ENCODE data around the gene TBC1D10B. TPM values are rescaled to one million over a fixed set of nuclear protein-coding genes. Genes with fewer than 3 reads are reported as not detected.
A peak's percentile ranks its signal among the peaks of the same experiment; 100 is the strongest.

Gene TBC1D10B
- total and polyA plus RNA-seq, 9 of the 15 experiments (the other 6 are each of a cell fraction or from before 2014, with no cell fraction given): 2.2 to 55.4 (median 17.5) TPM

- peak; percentile 36; the same call in 1 of the 2 replicates for TF ChIP-seq TOE1 (IDR thresholded peaks at IDR 0.05; ENCODE audit: borderline replicate concordance)
- 0 out of 2 replicates have a peak, but pooled peaks have one; percentile 67 for TF ChIP-seq TOE1 (CRISPR knock-in tag; IDR thresholded peaks at IDR 0.05; ENCODE audit: borderline replicate concordance, low read depth)
- peak; percentile 72 for TF ChIP-seq HDAC2 (IDR thresholded peaks at IDR 0.05)
- no peak for TF ChIP-seq ZNF217 (CRISPR knock-in tag; IDR thresholded peaks at IDR 0.05)
- TF ChIP-seq, protein P1, sequence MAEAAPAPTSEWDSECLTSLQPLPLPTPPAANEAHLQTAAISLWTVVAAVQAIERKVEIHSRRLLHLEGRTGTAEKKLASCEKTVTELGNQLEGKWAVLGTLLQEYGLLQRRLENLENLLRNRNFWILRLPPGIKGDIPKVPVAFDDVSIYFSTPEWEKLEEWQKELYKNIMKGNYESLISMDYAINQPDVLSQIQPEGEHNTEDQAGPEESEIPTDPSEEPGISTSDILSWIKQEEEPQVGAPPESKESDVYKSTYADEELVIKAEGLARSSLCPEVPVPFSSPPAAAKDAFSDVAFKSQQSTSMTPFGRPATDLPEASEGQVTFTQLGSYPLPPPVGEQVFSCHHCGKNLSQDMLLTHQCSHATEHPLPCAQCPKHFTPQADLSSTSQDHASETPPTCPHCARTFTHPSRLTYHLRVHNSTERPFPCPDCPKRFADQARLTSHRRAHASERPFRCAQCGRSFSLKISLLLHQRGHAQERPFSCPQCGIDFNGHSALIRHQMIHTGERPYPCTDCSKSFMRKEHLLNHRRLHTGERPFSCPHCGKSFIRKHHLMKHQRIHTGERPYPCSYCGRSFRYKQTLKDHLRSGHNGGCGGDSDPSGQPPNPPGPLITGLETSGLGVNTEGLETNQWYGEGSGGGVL (CRISPR knock-in tag; IDR thresholded peaks at IDR 0.05): no peak
- TF ChIP-seq ZNF830 (CRISPR knock-in tag; IDR thresholded peaks at IDR 0.05): no peak
- TF ChIP-seq HIVEP1 (CRISPR knock-in tag; IDR thresholded peaks at IDR 0.05): no peak
- TF ChIP-seq NFIC (IDR thresholded peaks at IDR 0.05): peak; percentile 31; the same call in 1 of the 2 replicates
- no peak for TF ChIP-seq EHMT2 (IDR thresholded peaks at IDR 0.05)
- TF ChIP-seq ZNF77 (CRISPR knock-in tag; IDR thresholded peaks at IDR 0.05): no peak
- TF ChIP-seq GTF2E2 (tag; IDR thresholded peaks at IDR 0.05): no peak; the same call in 1 of the 2 replicates
- TF ChIP-seq TARDBP (IDR thresholded peaks at IDR 0.05): peak; percentile 50; the same call in 1 of the 2 replicates
- peak in 1 of 2 experiments; percentile 92; a peak in 2 of 4 replicates for TF ChIP-seq HDAC1 (IDR thresholded peaks at IDR 0.05)
- TF ChIP-seq HMG20B (CRISPR knock-in tag; IDR thresholded peaks at IDR 0.05): no peak
- TF ChIP-seq CBX1 (IDR thresholded peaks at IDR 0.05; ENCODE audit: low read depth): no peak
- peak; percentile 50; the same call in 1 of the 2 replicates for TF ChIP-seq LCOR (CRISPR knock-in tag; IDR thresholded peaks at IDR 0.05)
- TF ChIP-seq SIRT6 (IDR thresholded peaks at IDR 0.05; ENCODE audit: low read depth, low read length): no peak
- no peak for TF ChIP-seq ZNF740 (CRISPR knock-in tag; IDR thresholded peaks at IDR 0.05)
- TF ChIP-seq ZNF740 (tag; IDR thresholded peaks at IDR 0.05): no peak
- TF ChIP-seq CHD2 (IDR thresholded peaks at IDR 0.05; ENCODE audit: low read depth, low read length): peak; percentile 22; the same call in 1 of the 2 replicates
- TF ChIP-seq RBM34 (IDR thresholded peaks at IDR 0.05; ENCODE audit: borderline replicate concordance, insufficient read depth, low read length): no peak
- TF ChIP-seq E2F5 (CRISPR knock-in tag; IDR thresholded peaks at IDR 0.05): peak; percentile 82
- TF ChIP-seq, protein P2, sequence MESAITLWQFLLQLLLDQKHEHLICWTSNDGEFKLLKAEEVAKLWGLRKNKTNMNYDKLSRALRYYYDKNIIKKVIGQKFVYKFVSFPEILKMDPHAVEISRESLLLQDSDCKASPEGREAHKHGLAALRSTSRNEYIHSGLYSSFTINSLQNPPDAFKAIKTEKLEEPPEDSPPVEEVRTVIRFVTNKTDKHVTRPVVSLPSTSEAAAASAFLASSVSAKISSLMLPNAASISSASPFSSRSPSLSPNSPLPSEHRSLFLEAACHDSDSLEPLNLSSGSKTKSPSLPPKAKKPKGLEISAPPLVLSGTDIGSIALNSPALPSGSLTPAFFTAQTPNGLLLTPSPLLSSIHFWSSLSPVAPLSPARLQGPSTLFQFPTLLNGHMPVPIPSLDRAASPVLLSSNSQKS (CRISPR knock-in tag; IDR thresholded peaks at IDR 0.05): no peak
- TF ChIP-seq NCOA4 (IDR thresholded peaks at IDR 0.05; ENCODE audit: partially characterized antibody): no peak
- no peak for TF ChIP-seq NFXL1 (CRISPR knock-in tag; IDR thresholded peaks at IDR 0.05)
- 0 out of 2 replicates have a peak, but pooled peaks have one; percentile 44 for TF ChIP-seq NCOA1 (IDR thresholded peaks at IDR 0.05; ENCODE audit: low read depth)
Measured at GRCh38 chr16:30378236-30379157, 8.2 kb upstream of the TBC1D10B start (continued).

All from K562 (cell line).